H1 (cell line): ENCODE measurements around the gene BPIFB4. TPM values are rescaled to one million over a fixed set of nuclear protein-coding genes. Genes with fewer than 3 reads are reported as not detected.

ENCODE experiments used
- CTCF ChIA-PET: fragments of 300-600 bp; sonication (Branson Sonifier 250); formaldehyde crosslinking; loops from one replicate; lab custom pipeline; 2021; ENCODE audit not compliant: partially characterized antibody; lab: Charles Lee
- POLR2A ChIA-PET: fragments of 300-600 bp; sonication (Branson Sonifier 250); formaldehyde crosslinking; loops from one replicate; lab custom pipeline; 2021; ENCODE audit warnings: inconsistent platforms; ENCODE audit not compliant: partially characterized antibody; lab: Charles Lee
- DNase-seq, 2 experiments: peaks; one replicate each; pipeline versions ENCODE4 v3.0.0 to v3.0.0-alpha.2; 2010 to 2022; ENCODE audit warnings: low spot score in 2 of 2, low read depth in 1 of 2, mixed read lengths in 1 of 2
- FAIRE-seq: peaks from 2 replicates; lab custom pipeline; 2011; peaks lifted over from hg19 to GRCh38; lab: Jason Lieb, UNC
- H2AFZ ChIP-seq: 2 replicates; pipeline ENCODE4 v1.8.1; 2012; ENCODE audit warnings: low read length, inconsistent platforms
- H2AK5ac ChIP-seq: 2 replicates; pipeline ENCODE4 v1.6.1; 2013; ENCODE audit warnings: low read depth, low read length
- H2BK120ac ChIP-seq: replicated peaks from 2 replicates; pipeline ENCODE3; 2013; ENCODE audit warnings: low read depth, low read length, inconsistent platforms
- H2BK12ac ChIP-seq: 2 replicates; pipeline ENCODE4 v1.6.1; 2013; ENCODE audit warnings: low read depth, low read length
- H2BK15ac ChIP-seq: 2 replicates; pipeline ENCODE4 v1.6.1; 2013; ENCODE audit warnings: low read length
- H2BK20ac ChIP-seq: 2 replicates; pipeline ENCODE4 v1.6.1; 2013; ENCODE audit warnings: low read length
- H2BK5ac ChIP-seq: 2 replicates; pipeline ENCODE4 v1.6.1; 2013; ENCODE audit warnings: low read depth, low read length
- H3K14ac ChIP-seq: 2 replicates; pipeline ENCODE4 v1.6.1; 2013; ENCODE audit warnings: inconsistent platforms; ENCODE audit not compliant: insufficient read length
- H3K18ac ChIP-seq: 2 replicates; pipeline ENCODE4 v1.6.1; 2013; ENCODE audit warnings: low read length; ENCODE audit errors: extremely low read depth
- H3K23ac ChIP-seq: 2 replicates; pipeline ENCODE4 v1.6.1; 2013; ENCODE audit warnings: inconsistent platforms; ENCODE audit not compliant: insufficient read length
- H3K23me2 ChIP-seq: 2 replicates; pipeline ENCODE4 v1.6.1; 2013; ENCODE audit warnings: low read depth, low read length
- H3K27ac ChIP-seq: 2 replicates; pipeline ENCODE4 v1.6.1; 2011; ENCODE audit warnings: low read depth, low read length, inconsistent platforms
- H3K27me3 ChIP-seq, 4 experiments: replicated peaks in 1 of 4; 1 replicate in 1 of 4; 2 replicates in 3 of 4; pipeline versions ENCODE4 v1.6.1 to v1.8.1; 2011 to 2013; ENCODE audit warnings: low read length in 3 of 4, mild to moderate bottlenecking in 3 of 4, inconsistent platforms in 2 of 4, mixed read lengths in 2 of 4, moderate library complexity in 1 of 4; ENCODE audit not compliant: control insufficient read depth in 3 of 4, insufficient read depth in 3 of 4; ENCODE audit errors: extremely low read depth in 1 of 4
- H3K36me3 ChIP-seq, 4 experiments: 2 replicates each; pipeline versions ENCODE4 v1.6.1 to v1.8.1; 2011 to 2013; ENCODE audit warnings: mild to moderate bottlenecking in 4 of 4, low read length in 3 of 4, moderate library complexity in 2 of 4, control low read depth in 1 of 4, inconsistent platforms in 1 of 4; ENCODE audit not compliant: insufficient read depth in 4 of 4, control insufficient read depth in 2 of 4
- H3K4ac ChIP-seq: replicated peaks from 2 replicates; pipeline ENCODE3; 2013; ENCODE audit warnings: low read length, low read depth, mixed read lengths, inconsistent platforms; ENCODE audit not compliant: insufficient read length
- H3K4me1 ChIP-seq, 4 experiments: replicated peaks in 1 of 4; 1 replicate in 1 of 4; 2 replicates in 3 of 4; pipeline versions ENCODE4 v1.6.1 to v1.8.1; 2011 to 2013; ENCODE audit warnings: low read length in 3 of 4, inconsistent platforms in 2 of 4, mixed read lengths in 1 of 4; ENCODE audit not compliant: insufficient read depth in 4 of 4, control insufficient read depth in 3 of 4
- H3K4me2 ChIP-seq, 2 experiments: 2 replicates each; pipeline versions ENCODE4 v1.6.1 to v1.8.1; 2011 to 2013; ENCODE audit warnings: low read depth in 2 of 2, low read length in 2 of 2, control low read depth in 1 of 2, inconsistent platforms in 1 of 2, mild to moderate bottlenecking in 1 of 2; ENCODE audit not compliant: insufficient read depth in 1 of 2
- H3K4me3 ChIP-seq, 4 experiments: fragments of 200-600, 300-600 bp in 1 of 4; sonication (generic), shearing (Covaris generic), sonication (Bioruptor Twin) in 1 of 4; 2 replicates each; pipeline versions ENCODE4 v1.5.1 to v1.8.1; 2011 to 2016; ENCODE audit warnings: low read length in 4 of 4, low read depth in 3 of 4, control low read depth in 2 of 4, inconsistent platforms in 2 of 4, mild to moderate bottlenecking in 2 of 4, mixed read lengths in 1 of 4, moderate library complexity in 1 of 4; ENCODE audit not compliant: insufficient read depth in 2 of 4; ENCODE audit errors: extremely low read depth in 1 of 4
- H3K56ac ChIP-seq: replicated peaks from 2 replicates; pipeline ENCODE3; 2013; ENCODE audit warnings: low read depth, mild to moderate bottlenecking, mixed read lengths, low read length, inconsistent platforms; ENCODE audit not compliant: insufficient read length
- H3K79me1 ChIP-seq: 2 replicates; pipeline ENCODE4 v1.6.1; 2013; ENCODE audit warnings: low read depth, low read length, control low read depth
- H3K79me2 ChIP-seq, 2 experiments: 2 replicates each; pipeline versions ENCODE4 v1.6.1 to v1.8.1; 2012 to 2013; ENCODE audit warnings: low read length in 2 of 2, mild to moderate bottlenecking in 2 of 2, inconsistent platforms in 1 of 2; ENCODE audit not compliant: insufficient read depth in 2 of 2, control insufficient read depth in 1 of 2
- H3K9ac ChIP-seq, 4 experiments: replicated peaks in 1 of 4; 1 replicate in 1 of 4; 2 replicates in 3 of 4; pipeline versions ENCODE4 v1.6.1 to v1.8.1; 2011 to 2013; ENCODE audit warnings: low read depth in 3 of 4, low read length in 3 of 4, control low read depth in 2 of 4, mild to moderate bottlenecking in 2 of 4, moderate library complexity in 2 of 4, inconsistent platforms in 1 of 4; ENCODE audit errors: extremely low read depth in 1 of 4
- H3K9me3 ChIP-seq, 2 experiments: 2 replicates each; pipeline versions ENCODE4 v1.6.1 to v1.8.1; 2012 to 2013; ENCODE audit warnings: mild to moderate bottlenecking in 2 of 2, moderate library complexity in 2 of 2, control low read depth in 1 of 2, inconsistent platforms in 1 of 2, low read depth in 1 of 2, low read length in 1 of 2, mixed read lengths in 1 of 2; ENCODE audit not compliant: insufficient read depth in 2 of 2
- H4K20me1 ChIP-seq, 2 experiments: replicated peaks in 1 of 2; 2 replicates each; pipeline versions ENCODE3 to v1.8.1; 2011 to 2013; ENCODE audit warnings: inconsistent platforms in 2 of 2, low read length in 2 of 2, mild to moderate bottlenecking in 1 of 2; ENCODE audit not compliant: insufficient read depth in 2 of 2, control insufficient read depth in 1 of 2
- H4K5ac ChIP-seq: 2 replicates; pipeline ENCODE4 v1.6.1; 2013; ENCODE audit warnings: low read length, low read depth, mixed read lengths, inconsistent platforms; ENCODE audit not compliant: insufficient read length
- H4K8ac ChIP-seq: 2 replicates; pipeline ENCODE4 v1.8.0; 2013; ENCODE audit warnings: mild to moderate bottlenecking, moderate library complexity, low read length, inconsistent platforms; ENCODE audit not compliant: insufficient read depth; ENCODE audit errors: extremely low read depth
- H4K91ac ChIP-seq: replicated peaks from 2 replicates; pipeline ENCODE3; 2013; ENCODE audit warnings: low read length, mixed read lengths, inconsistent platforms; ENCODE audit not compliant: insufficient read length
- BACH1 ChIP-seq: IDR thresholded peaks from 2 replicates; pipeline ENCODE4 v1.6.1; 2012; ENCODE audit warnings: low read length, improper control_type of control experiment
- CREB1 ChIP-seq: IDR thresholded peaks from 2 replicates; pipeline ENCODE4 v1.6.1; 2012; ENCODE audit warnings: inconsistent platforms
- EZH2 ChIP-seq: fragments of 200-600 bp; sonication (generic); IDR thresholded peaks from 2 replicates; pipeline ENCODE4 v1.7.1; 2012; ENCODE audit warnings: low read depth, mild to moderate bottlenecking, moderate library complexity, low read length, inconsistent platforms; ENCODE audit not compliant: severe bottlenecking
- POU5F1 ChIP-seq: IDR thresholded peaks from 2 replicates; pipeline ENCODE4 v1.6.1; 2011; ENCODE audit warnings: low read depth, mild to moderate bottlenecking, low read length, moderate library complexity
- RFX5 ChIP-seq: IDR thresholded peaks from 2 replicates; pipeline ENCODE4 v1.6.1; 2011; ENCODE audit warnings: low read depth, low read length, improper control_type of control experiment, borderline replicate concordance
- RXRA ChIP-seq: IDR thresholded peaks from 2 replicates; pipeline ENCODE4 v1.6.1; 2011; ENCODE audit warnings: low read depth, mild to moderate bottlenecking, low read length, moderate library complexity; ENCODE audit not compliant: insufficient read depth
- WGBS, 2 experiments: shearing (Covaris generic) in 1 of 2; methylation state at CpG; one replicate each; pipeline versions ENCODE4 v1.1.6 to v1.1.7; 2013 to 2015; ENCODE audit warnings: low lambda C conversion rate in 2 of 2, mixed read lengths in 2 of 2, inconsistent platforms in 1 of 2, low coverage in 1 of 2, missing lambda C conversion rate in 1 of 2; ENCODE audit not compliant: insufficient replicate concordance in 2 of 2, insufficient coverage in 1 of 2, insufficient read length in 1 of 2; ENCODE audit errors: extremely low coverage in 1 of 2, missing lambda C conversion rate in 1 of 2; 5-methylcytosine and 5-hydroxymethylcytosine counted together
- polyA plus RNA-seq, 7 experiments: library from polyadenylated mRNA; depleted of rRNA in 3 of 7; stranded (reverse) in 5 of 7; unstranded in 2 of 7; fragments of >200 nt in 5 of 7; fragments of 200-250 nt in 2 of 7; gene quantifications; 1 replicate in 5 of 7; 2 replicates in 1 of 7; 4 replicates in 1 of 7; pipeline versions ENCODE4 v1.2.1 to v1.2.3, GENCODE V29; 2011 to 2013; ENCODE audit warnings: missing spikeins in 2 of 7, mixed read lengths in 2 of 7
- total RNA-seq: library from RNA; stranded (reverse); fragmentation: NEBNext Ultra II Directional; extraction: Animal tissue kit (Norgen Biotek cat#: 25700); gene quantifications from 2 replicates; pipeline ENCODE4 v1.2.1, GENCODE V29; 2021

BPIFB4 gene
- total and polyA plus RNA-seq, 2 of the 8 experiments (the other 6 are each of a cell fraction or from before 2014, with no cell fraction given), result not detected

DNA sequence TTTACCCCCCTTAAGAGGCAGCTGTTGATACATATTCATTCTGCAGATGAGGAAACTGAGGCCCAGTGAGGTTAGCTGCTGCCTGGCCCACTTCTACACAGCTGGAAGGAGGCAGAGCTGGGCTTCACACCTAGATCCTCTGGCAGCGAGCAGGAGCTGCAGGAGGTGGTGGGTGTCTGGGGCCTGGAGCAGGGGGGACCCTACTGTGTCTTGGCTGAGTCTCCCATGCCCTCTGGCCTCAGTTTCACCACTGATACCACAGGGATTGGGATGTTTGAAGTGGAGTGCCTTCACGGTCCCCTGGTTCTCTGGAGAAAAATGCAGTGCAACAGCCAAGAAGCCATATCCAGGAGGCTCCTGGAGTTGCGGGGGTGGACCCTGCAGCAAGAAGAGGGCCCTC, 80.3 kb downstream of the BPIFB4 start:
- Histone ChIP-seq H3K23ac (no peak overlapping the region), H2BK15ac (no peak overlapping the region), H3K79me2 (no peaks in the 10 kb centered on the region), H3K4me3 (no peak overlapping the region), H2AFZ (no peak overlapping the region), H4K20me1 (no peaks in the 10 kb centered on the region), H4K8ac (no peak overlapping the region), H2BK12ac (no peak overlapping the region), H3K36me3 (no peaks in the 10 kb centered on the region), H3K14ac (no peak overlapping the region), H3K27me3 (no peaks in the 10 kb centered on the region), H3K27ac (no peak overlapping the region), H3K9ac (no peak overlapping the region), H3K4ac (no peak overlapping the region), H3K56ac (no peak overlapping the region), H2BK5ac (no peak overlapping the region), H4K5ac (no peak overlapping the region), H3K4me2 (no peak overlapping the region), H3K4me1 (no peaks in the 10 kb centered on the region), H3K18ac (no peak overlapping the region), H4K91ac (no peak overlapping the region), H3K79me1 (no peaks in the 10 kb centered on the region), H3K9me3 (no peaks in the 10 kb centered on the region), H2BK120ac (no peak overlapping the region), H2AK5ac (no peak overlapping the region), H2BK20ac (no peak overlapping the region), H3K23me2 (no peaks in the 10 kb centered on the region)
- TF ChIP-seq CREB1 (no peak), POU5F1 (no peak), RXRA (no peak), RFX5 (no peak), EZH2 (no peak), BACH1 (no peak)
- WGBS, 2 experiments, result 84% methylated on average over 3 of the region's 3 CpGs; no CpG with 5 or more reads in 1 of the 2 experiments
- POLR2A ChIA-PET, result no interaction called here
- FAIRE-seq (no peak), DNase-seq (no peak)
- CTCF ChIA-PET, result interaction anchor here (0.5 to 1.3 kb wide), 5 partner anchors 10 to 583 kb away, joined by 3 to 6 read pairs (median 4); no protein-coding TSS in a partner anchor
